IPS DF 4.7 (cell line): ENCODE results near the gene CMSS1.

Experiments used
- DNase-seq: peaks from one replicate; pipeline ENCODE4 v3.0.0-alpha.2; 2013; ENCODE audit warnings: low spot score; ENCODE audit errors: extremely low read depth

The CMSS1 gene

GRCh38 chr3:100104817-100105413 lies 287.3 kb downstream of the CMSS1 start:
- no peak for DNase-seq

GRCh38 chr3:100105501-100105900 lies 287.8 kb downstream of the CMSS1 start:
- DNase-seq = no peak

GRCh38 chr3:100106094-100106493 lies 288.4 kb downstream of the CMSS1 start:
- no peak for DNase-seq

DNA sequence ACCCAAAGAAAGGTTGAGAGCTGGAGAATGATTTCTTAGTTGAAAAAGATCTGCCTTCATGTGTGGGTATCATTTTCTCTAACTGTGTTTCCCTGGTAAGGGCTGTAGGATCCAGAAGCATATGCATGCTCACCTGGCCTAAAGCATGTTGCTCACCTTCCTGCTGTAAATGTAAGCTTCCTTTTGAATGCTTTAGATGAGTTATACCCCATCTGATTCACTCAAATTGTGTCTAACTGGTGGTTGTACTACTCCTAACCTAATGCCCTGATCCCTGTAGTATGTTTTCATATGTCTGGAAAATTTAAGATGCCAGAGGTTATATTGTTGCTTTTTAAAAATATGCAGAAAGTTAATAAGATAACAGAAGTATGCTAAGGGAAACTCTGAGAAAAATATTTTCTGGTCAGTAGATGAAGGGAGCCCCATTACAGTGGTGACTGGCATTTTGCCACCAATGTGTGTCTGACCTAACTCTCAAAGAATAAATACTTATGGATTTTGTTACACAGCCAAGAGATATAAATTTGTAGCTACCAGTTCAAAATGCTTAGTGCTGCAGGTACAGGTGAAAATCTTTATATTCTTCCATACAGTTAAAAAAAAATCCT lies 289.0 kb downstream of the CMSS1 start:
- no peak for DNase-seq

DNA sequence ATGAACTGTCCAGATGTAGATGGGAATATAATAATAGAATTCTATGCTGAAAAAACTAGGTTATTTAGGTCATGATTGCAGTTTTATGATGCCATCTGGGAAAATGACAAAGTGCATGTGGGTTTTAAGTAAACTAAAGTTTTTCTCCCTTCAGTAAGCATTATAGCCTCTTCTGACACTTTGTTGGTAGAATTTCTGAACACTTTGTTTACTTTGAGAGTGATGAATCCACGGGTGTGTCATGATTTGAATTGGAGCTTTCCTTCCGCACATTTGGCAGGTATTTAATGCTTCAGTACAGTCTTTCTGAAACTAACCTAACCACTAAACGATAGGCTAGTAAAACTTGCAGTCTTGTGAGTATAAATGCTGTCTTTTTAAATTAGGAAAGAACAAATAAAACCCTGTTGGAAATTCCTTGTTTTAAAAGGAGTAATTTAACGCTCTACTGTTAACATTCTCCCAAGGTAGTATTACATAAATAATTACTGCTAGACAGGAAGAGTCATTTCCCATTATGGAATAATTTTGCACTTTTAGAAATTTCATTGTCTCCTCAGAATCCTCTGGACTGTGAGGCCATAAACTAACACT lies 289.7 kb downstream of the CMSS1 start:
- no peak for DNase-seq

GRCh38 chr3:100108464-100109079 lies 290.9 kb downstream of the CMSS1 start:
- DNase-seq = no peak

- no peak for DNase-seq
Observed at GRCh38 chr3:100110162-100110561, 292.5 kb downstream of the CMSS1 start.

- DNase-seq = no peak
Observed at GRCh38 chr3:100111728-100112127, 294.1 kb downstream of the CMSS1 start.

GRCh38 chr3:100113723-100114412 lies 296.2 kb downstream of the CMSS1 start:
- DNase-seq = no peak

DNA sequence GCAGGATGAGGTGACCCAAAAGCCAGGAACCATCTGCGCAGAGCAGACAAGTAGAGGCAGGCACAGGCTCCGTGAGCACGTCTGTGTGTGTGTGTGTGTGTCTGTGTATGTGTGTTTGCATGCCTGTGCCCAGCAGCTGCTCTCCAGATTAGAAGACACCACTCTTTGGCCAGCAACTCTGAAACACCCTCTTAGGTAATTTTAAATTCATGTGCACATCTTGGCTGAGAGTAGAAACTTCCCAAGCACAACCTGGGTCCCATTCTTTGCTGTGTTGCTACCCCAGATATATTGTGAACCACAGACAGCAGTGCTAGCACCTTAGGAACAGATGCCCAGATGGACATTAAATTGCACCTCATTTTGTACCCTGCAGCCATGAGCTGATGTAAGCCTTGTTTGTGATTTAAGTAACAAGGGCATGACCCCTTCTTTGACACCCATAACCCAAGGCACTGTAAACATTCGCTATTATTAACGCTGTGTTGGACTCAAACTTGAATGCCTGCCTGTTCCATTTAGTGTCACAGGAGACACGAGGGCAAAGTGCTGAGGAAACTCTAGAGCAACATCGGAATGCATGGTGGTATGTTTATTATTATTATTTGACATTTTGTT lies 296.9 kb downstream of the CMSS1 start, which contains the start of gene FILIP1L:
Gene FILIP1L, minus strand, starts transcription at position 89 of the 618 bp plus-strand sequence.
- no peak for DNase-seq

DNA sequence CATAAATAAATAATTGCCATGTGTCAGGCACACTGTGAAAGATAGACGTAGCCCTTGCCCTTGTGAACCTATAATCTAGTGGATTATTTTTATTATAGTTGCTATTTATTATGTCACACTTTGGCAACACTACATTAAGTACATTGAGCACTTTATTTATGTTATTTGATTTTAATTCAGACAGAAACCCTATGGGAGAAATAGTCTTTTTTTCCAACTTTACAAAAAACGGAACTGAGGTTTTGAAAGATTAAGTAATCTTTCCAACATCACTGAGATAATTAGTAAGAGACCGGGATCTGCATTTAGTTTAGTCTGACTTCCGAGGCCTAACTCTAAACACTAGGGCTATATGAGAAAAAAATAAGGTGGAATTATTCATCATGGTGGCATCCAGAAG lies 299.4 kb downstream of the CMSS1 start:
- DNase-seq = no peak

GRCh38 chr3:100120012-100120411 lies 302.4 kb downstream of the CMSS1 start:
- no peak for DNase-seq

DNA sequence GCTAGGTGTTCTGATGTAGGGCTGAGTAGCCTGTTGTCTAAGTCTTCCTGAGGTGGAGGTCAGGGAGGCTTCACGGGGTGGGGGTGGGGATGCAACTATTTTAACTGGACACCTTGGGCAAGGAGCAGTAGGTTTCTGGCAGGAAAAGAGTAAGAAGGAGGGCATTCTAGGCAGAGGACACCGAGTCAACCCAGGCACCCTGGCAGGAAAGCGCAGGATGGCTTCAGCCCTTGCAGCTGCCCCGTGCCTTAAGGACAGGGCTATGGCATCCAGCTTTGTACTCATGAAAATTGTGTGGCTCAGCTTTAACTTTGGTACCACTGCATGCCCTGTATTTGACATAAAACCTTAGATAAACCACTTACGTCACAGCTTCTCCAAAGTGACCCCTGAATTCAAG lies 303.0 kb downstream of the CMSS1 start:
- no peak for DNase-seq

- DNase-seq = no peak
Observed at GRCh38 chr3:100122321-100122720, 304.7 kb downstream of the CMSS1 start.

- no peak for DNase-seq
Observed at GRCh38 chr3:100123112-100123511, 305.4 kb downstream of the CMSS1 start.

DNA sequence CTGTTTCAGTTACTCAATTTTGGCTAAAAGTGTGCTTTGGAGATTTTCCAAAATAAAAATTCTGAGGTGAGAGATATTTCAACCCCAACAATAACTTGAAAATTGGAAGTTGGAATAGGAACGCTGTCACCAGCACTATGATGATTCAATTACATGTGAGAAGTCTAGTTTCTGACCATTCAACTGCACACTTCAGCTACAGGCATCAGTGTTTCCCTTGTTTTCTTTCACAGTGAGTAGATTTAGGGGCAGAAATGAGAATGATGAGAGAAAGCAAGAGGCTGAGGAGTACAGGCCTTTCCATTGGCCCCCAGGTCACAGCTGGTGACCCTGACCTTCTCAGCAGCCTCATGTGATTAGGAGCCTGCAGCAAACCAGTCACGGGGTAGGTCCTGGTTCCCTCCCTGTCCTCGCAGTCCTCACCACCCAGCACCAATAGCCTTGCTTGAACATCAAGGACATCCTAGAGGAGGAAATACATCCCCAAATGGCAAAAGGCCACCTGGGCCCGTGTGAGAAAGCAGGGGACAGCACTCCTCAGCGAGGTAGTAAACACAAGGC lies 306.6 kb downstream of the CMSS1 start:
- DNase-seq = no peak

- no peak for DNase-seq
Observed at GRCh38 chr3:100125161-100125938, 307.7 kb downstream of the CMSS1 start.

GRCh38 chr3:100127792-100128191 lies 310.1 kb downstream of the CMSS1 start:
- no peak for DNase-seq

- no peak for DNase-seq
Observed at GRCh38 chr3:100128565-100128964, 310.9 kb downstream of the CMSS1 start.

DNA sequence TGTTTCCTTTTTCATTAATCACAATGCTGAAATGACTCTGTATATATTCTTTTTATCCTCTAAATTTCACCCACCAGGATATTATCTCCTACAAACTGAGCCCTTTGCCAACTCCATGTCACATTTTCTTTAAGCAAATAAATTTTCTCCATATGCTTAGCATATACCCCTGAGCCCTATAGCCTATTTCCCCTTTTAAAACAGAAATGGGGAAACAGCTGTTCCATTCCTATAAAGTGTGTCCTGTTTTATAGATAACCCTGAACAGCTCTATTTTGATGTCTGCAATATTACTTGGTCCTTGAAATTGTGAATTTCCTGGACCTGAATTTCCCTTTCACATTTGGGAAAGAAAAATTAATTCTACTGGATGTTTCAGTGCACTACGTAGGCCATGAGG lies 312.3 kb downstream of the CMSS1 start:
- DNase-seq = no peak
